ENCODE measurements around the gene SCYGR5. TPM values are rescaled to one million over a fixed set of nuclear protein-coding genes. Genes with fewer than 3 reads are reported as not detected.

SCYGR5 gene
- total RNA-seq, 4 donors from 2014 or later: not detected

DNA sequence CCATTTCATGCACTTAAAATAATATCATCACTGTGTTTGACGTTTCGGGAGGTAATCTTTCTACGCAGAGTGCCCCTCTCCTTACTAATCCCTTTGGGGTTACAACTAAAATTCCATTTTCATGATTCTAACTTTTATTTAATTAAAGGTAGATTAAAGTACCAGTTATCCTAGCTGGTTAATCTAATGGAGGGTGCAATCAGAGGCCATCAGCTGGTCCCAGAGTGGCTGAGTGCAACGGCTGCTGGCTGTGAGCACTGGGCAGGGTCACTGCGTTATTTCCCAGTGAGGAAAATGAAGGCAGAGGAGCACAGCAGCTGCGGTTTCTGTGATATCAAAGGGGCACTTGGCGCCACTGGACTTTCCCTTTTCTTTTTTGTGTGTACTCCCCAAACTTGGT lies 37.2 kb upstream of the SCYGR5 start:
- no peaks in the 10 kb centered on the region for H3K36me3 ChIP-seq
- H3K9me3 ChIP-seq: no peaks in the 10 kb centered on the region
- 80% methylated on average over 7 of the region's 7 CpGs for WGBS
- TF ChIP-seq, protein P1, sequence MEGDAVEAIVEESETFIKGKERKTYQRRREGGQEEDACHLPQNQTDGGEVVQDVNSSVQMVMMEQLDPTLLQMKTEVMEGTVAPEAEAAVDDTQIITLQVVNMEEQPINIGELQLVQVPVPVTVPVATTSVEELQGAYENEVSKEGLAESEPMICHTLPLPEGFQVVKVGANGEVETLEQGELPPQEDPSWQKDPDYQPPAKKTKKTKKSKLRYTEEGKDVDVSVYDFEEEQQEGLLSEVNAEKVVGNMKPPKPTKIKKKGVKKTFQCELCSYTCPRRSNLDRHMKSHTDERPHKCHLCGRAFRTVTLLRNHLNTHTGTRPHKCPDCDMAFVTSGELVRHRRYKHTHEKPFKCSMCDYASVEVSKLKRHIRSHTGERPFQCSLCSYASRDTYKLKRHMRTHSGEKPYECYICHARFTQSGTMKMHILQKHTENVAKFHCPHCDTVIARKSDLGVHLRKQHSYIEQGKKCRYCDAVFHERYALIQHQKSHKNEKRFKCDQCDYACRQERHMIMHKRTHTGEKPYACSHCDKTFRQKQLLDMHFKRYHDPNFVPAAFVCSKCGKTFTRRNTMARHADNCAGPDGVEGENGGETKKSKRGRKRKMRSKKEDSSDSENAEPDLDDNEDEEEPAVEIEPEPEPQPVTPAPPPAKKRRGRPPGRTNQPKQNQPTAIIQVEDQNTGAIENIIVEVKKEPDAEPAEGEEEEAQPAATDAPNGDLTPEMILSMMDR (IDR thresholded peaks at IDR 0.05): no peak
- TF ChIP-seq POLR2A (IDR thresholded peaks at IDR 0.05): no peak
- no peak for TF ChIP-seq POLR2AphosphoS5 (IDR thresholded peaks at IDR 0.05)
- TF ChIP-seq EP300 (IDR thresholded peaks at IDR 0.05): no peak
- no peak overlapping the region for H3K4me3 ChIP-seq
- H3K4me1 ChIP-seq: no peaks in the 10 kb centered on the region
- H3K27me3 ChIP-seq: peaks cover 4% of the 10 kb centered on the region
- H3K27ac ChIP-seq: no peak overlapping the region
- DNase-seq (ENCODE audit: low spot score in 2 of 2): no peak

DNA sequence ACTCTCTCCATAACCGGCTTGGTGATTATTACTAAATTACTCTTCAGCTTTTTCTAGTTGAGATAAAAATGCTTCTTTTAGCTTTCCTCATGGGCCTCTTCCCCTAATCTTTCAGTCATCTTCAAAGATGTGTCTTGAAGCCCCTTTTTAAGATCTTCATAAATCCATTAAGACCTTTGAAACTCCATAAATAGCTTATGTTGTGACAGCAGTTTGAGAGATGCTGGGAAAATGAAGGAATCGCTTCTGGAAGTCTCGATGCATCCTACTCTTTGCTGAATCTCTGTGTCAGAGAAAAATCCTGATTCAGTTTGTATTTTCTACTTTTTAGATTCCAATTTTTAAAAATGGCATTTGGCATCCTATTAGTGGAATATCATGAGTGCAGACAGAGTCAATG lies 36.3 kb upstream of the SCYGR5 start:
- DNase-seq (ENCODE audit: low spot score in 2 of 2): no peak
- H3K4me3 ChIP-seq: no peak overlapping the region
- no peaks in the 10 kb centered on the region for H3K36me3 ChIP-seq
- no peaks in the 10 kb centered on the region for H3K9me3 ChIP-seq
- H3K4me1 ChIP-seq: no peaks in the 10 kb centered on the region
- no peak overlapping the region for H3K27ac ChIP-seq
- peaks cover 4% of the 10 kb centered on the region for H3K27me3 ChIP-seq
- 77% methylated on average over 3 of the region's 3 CpGs for WGBS
- no peak for TF ChIP-seq POLR2A (IDR thresholded peaks at IDR 0.05)
- TF ChIP-seq POLR2AphosphoS5 (IDR thresholded peaks at IDR 0.05): no peak
- TF ChIP-seq, protein P1 (IDR thresholded peaks at IDR 0.05): no peak
- TF ChIP-seq EP300 (IDR thresholded peaks at IDR 0.05): no peak

DNA sequence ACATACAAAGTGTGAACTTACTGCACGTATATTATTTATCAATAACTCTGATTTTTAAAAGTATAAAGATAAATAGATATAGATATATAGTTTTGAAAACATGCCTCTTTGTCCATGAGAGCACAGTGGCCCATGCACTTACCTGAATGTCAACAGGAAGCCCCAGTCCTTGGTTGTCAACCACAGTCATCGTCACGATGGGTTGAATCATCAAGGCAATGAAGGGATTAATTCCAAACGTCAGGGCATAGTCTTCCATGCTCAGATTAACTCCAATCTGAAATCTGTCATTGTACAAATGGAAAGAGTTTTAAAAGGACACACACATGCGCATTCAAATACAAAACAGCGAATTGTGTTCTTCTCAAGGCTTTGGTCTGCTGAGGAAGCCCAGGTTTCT lies 33.8 kb upstream of the SCYGR5 start:
- no peaks in the 10 kb centered on the region for H3K4me1 ChIP-seq
- no peak for DNase-seq (ENCODE audit: low spot score in 2 of 2)
- TF ChIP-seq POLR2AphosphoS5 (IDR thresholded peaks at IDR 0.05): no peak
- no peak for TF ChIP-seq POLR2A (IDR thresholded peaks at IDR 0.05)
- TF ChIP-seq, protein P1 (IDR thresholded peaks at IDR 0.05): no peak
- no peak for TF ChIP-seq EP300 (IDR thresholded peaks at IDR 0.05)
- no peak overlapping the region for H3K4me3 ChIP-seq
- H3K36me3 ChIP-seq: no peaks in the 10 kb centered on the region
- H3K27me3 ChIP-seq: peaks cover 4% of the 10 kb centered on the region
- H3K27ac ChIP-seq: no peak overlapping the region
- H3K9me3 ChIP-seq: no peaks in the 10 kb centered on the region
- WGBS: 87% methylated on average over 6 of the region's 6 CpGs

DNA sequence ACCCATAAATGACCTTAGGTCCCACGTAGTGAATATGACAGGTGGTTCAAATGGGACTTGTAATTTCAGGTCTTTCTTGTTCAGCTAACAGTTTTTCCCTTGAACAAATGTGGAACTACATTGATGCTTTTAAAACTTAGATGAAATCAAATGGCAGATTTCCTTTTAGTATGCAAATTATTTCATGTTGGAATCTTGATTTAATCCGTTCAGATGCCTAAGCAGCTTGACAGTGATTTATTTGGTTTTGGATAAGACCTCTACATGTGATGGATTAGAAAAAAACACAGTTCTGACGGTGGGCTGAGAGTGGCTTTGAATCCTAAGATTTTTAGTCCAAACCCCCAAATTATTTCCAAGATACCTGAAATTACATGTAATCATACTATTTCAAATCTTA lies 32.4 kb upstream of the SCYGR5 start:
- no peak for TF ChIP-seq POLR2AphosphoS5 (IDR thresholded peaks at IDR 0.05)
- TF ChIP-seq POLR2A (IDR thresholded peaks at IDR 0.05): no peak
- TF ChIP-seq EP300 (IDR thresholded peaks at IDR 0.05): no peak
- TF ChIP-seq, protein P1 (IDR thresholded peaks at IDR 0.05): no peak
- DNase-seq (ENCODE audit: low spot score in 2 of 2): no peak
- Histone ChIP-seq H3K27ac (no peak overlapping the region), H3K27me3 (peaks cover 4% of the 10 kb centered on the region), H3K9me3 (no peaks in the 10 kb centered on the region), H3K36me3 (no peaks in the 10 kb centered on the region), H3K4me1 (no peaks in the 10 kb centered on the region), H3K4me3 (no peak overlapping the region)
- 56% methylated on average over 3 of the region's 3 CpGs for WGBS

DNA sequence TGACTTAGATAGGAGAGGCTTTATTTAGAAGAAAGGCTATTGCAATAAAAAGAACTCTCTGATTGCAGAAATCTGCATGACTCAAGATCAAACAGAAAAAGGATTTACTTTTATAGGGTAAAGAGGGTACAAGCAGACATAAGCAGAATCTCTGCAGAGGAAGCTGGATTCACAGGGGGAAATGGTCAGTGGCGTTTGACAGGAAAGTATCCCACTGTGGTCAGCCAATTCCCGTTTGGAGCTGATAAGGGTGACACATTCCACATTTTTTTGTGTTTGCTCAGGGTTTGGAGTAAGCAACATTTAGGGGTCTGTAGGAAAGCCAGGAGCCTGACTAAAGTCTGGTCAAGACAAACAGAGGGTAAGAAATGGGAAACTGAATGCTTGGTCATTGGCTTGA lies 23.9 kb upstream of the SCYGR5 start:
- no peaks in the 10 kb centered on the region for H3K36me3 ChIP-seq
- no peak for TF ChIP-seq POLR2A (IDR thresholded peaks at IDR 0.05)
- no peak for TF ChIP-seq POLR2AphosphoS5 (IDR thresholded peaks at IDR 0.05)
- TF ChIP-seq, protein P1 (IDR thresholded peaks at IDR 0.05): no peak
- TF ChIP-seq EP300 (IDR thresholded peaks at IDR 0.05): no peak
- no peaks in the 10 kb centered on the region for H3K27me3 ChIP-seq
- WGBS: 30% methylated on average over 2 of the region's 2 CpGs
- no peak for DNase-seq (ENCODE audit: low spot score in 2 of 2)
- H3K9me3 ChIP-seq: no peaks in the 10 kb centered on the region
- no peak overlapping the region for H3K4me3 ChIP-seq
- no peaks in the 10 kb centered on the region for H3K4me1 ChIP-seq
- no peak overlapping the region for H3K27ac ChIP-seq

All from suprapubic skin (tissue), 4 donors.